GM19035 (cell line): ENCODE results near the gene PPM1A.

Experiments
- ATAC-seq: cut with Tn5 transposase; IDR thresholded peaks from one replicate; pipeline ENCODE4 v1.9.1; 2021; ENCODE audit not compliant: unreplicated experiment

The PPM1A gene

GRCh38 chr14:60265163-60265562 is 16.1 kb downstream of the PPM1A start:
- ATAC-seq: no peak

- ATAC-seq: no peak
These were observed 17.3 kb downstream of the PPM1A start for GRCh38 chr14:60266021-60266937.

- ATAC-seq: no peak
These were observed 23.2 kb downstream of the PPM1A start for GRCh38 chr14:60272177-60272576.

- no peak for ATAC-seq
These were observed 24.9 kb downstream of the PPM1A start for GRCh38 chr14:60273956-60274355.

- ATAC-seq: no peak
These were observed 25.4 kb downstream of the PPM1A start for GRCh38 chr14:60274448-60274847.

- no peak for ATAC-seq
These were observed 26.9 kb downstream of the PPM1A start for GRCh38 chr14:60275932-60276331.

GRCh38 chr14:60276347-60276746 is 27.3 kb downstream of the PPM1A start:
- no peak for ATAC-seq

- no peak for ATAC-seq
These were observed 28.7 kb downstream of the PPM1A start for GRCh38 chr14:60277605-60278190.

GRCh38 chr14:60278350-60278749 is 29.3 kb downstream of the PPM1A start:
- no peak for ATAC-seq

GRCh38 chr14:60287452-60287851 is 38.4 kb downstream of the PPM1A start:
- no peak for ATAC-seq

GRCh38 chr14:60288279-60288678 is 39.3 kb downstream of the PPM1A start:
- ATAC-seq: no peak

- no peak for ATAC-seq
These were observed 45.5 kb downstream of the PPM1A start for GRCh38 chr14:60294411-60295069.

- ATAC-seq: no peak
These were observed 51.0 kb downstream of the PPM1A start for GRCh38 chr14:60300019-60300418.

GRCh38 chr14:60301685-60302084 is 52.7 kb downstream of the PPM1A start:
- no peak for ATAC-seq

GRCh38 chr14:60302663-60303062 is 53.6 kb downstream of the PPM1A start:
- ATAC-seq: no peak

- no peak for ATAC-seq
These were observed 54.7 kb downstream of the PPM1A start for GRCh38 chr14:60303745-60304144.

- ATAC-seq: no peak
These were observed 55.5 kb downstream of the PPM1A start for GRCh38 chr14:60304509-60304908.

GRCh38 chr14:60309867-60310552 is 61.0 kb downstream of the PPM1A start:
- no peak for ATAC-seq

GRCh38 chr14:60311417-60311816 is 62.4 kb downstream of the PPM1A start:
- ATAC-seq: no peak

GRCh38 chr14:60313093-60313492 is 64.1 kb downstream of the PPM1A start:
- ATAC-seq: no peak
